Activated CD8-positive, alpha-beta T cell treated with anti-CD3 and anti-CD28 coated beads for 36 hours (primary cell): ENCODE measurements around the gene PRG3. TPM values are rescaled to one million over a fixed set of nuclear protein-coding genes. Genes with fewer than 3 reads are reported as not detected.

Source experiments
- ATAC-seq: fragments of 200-7000 bp; cut with Tn5 transposase; one replicate; pipeline ENCODE4 v1.10.0; 2021; ENCODE audit warnings: mild to moderate bottlenecking, moderate library complexity
- CTCF ChIA-PET: fragments of 350-600 bp; sonication (Branson Sonifier 250); formaldehyde crosslinking; loops from one replicate; lab custom pipeline; 2021; ENCODE audit warnings: antibody characterized with exemption; lab: Charles Lee
- POLR2A ChIA-PET: fragments of 350-600 bp; sonication (Branson Sonifier 250); formaldehyde crosslinking; loops from one replicate; lab custom pipeline; 2021; ENCODE audit warnings: antibody characterized with exemption; lab: Charles Lee
- DNase-seq: peaks from one replicate; pipeline ENCODE4 v3.0.0-alpha.2; 2020
- H3K27ac Mint-ChIP-seq: one replicate; pipeline ENCODE4 v1.8.0; 2021; ENCODE audit warnings: mild to moderate bottlenecking, mixed read lengths
- H3K27me3 Mint-ChIP-seq: one replicate; pipeline ENCODE4 v1.8.0; 2021; ENCODE audit warnings: mixed read lengths
- H3K36me3 Mint-ChIP-seq: one replicate; pipeline ENCODE4 v1.8.0; 2021; ENCODE audit warnings: low read depth, mixed read lengths
- H3K4me1 Mint-ChIP-seq: one replicate; pipeline ENCODE4 v1.8.0; 2021; ENCODE audit warnings: low read depth, mixed read lengths
- H3K4me3 Mint-ChIP-seq: one replicate; pipeline ENCODE4 v1.8.0; 2021; ENCODE audit warnings: mild to moderate bottlenecking, moderate library complexity, mixed read lengths
- H3K9me3 Mint-ChIP-seq: one replicate; pipeline ENCODE4 v1.8.0; 2021; ENCODE audit warnings: mixed read lengths
- CTCF ChIP-seq: fragments of 200-600 bp; IDR thresholded peaks from one replicate; pipeline ENCODE4 v1.8.0; 2022; ENCODE audit warnings: antibody characterized with exemption, mild to moderate bottlenecking
- intact Hi-C: fragments of 100-400 bp; cut with micrococcal nuclease; formaldehyde crosslinking; loops from one replicate; pipeline ENCODE4 v1.10.0; 2022
- total RNA-seq, 2 experiments: library from RNA; stranded (reverse); gene quantifications; one replicate each; pipeline ENCODE4 v1.2.3, GENCODE V29; 2021

PRG3 gene
- total RNA-seq, 2 experiments from 2014 or later = not detected

DNA sequence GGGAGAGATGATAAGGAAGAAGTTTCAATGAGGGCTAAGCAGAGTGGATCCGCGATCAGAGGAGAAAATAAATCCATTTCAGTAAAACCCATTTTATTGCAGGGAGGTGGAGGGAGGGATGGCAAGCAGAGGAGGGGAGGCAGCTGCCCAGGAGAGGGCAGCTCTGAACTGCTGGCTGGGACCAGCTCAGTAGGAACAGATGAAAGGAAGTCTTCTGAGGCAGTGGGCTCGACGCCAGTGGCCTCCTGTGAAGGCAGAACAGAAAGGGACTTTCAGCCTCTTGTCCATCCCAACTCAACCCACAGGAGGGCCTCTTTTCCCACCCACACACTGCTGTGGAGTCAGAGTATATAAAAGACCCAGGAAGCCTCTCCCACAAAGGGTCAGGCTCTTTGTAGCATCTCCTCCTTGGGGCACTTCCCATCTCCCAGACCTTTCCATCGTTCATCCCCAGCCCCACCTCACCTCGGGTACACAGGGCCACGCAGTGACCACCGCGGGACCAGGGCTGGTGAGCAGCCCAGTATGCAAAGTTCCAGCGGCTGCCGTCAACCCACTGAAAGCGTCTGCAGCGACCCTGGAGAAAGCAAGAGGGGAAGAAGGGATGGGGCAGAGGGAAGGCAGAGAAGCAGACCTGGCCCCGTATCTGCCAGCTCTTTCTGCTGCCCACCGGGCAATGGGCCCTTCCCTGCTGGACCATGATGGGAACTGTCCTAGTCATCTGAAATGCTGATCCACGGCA is 6.5 kb upstream of the PRG3 start:
- Mint-ChIP-seq H3K4me3 (no peak overlapping the region), H3K36me3 (no peaks in the 10 kb centered on the region), H3K27ac (no peak overlapping the region), H3K27me3 (no peaks in the 10 kb centered on the region), H3K9me3 (no peaks in the 10 kb centered on the region), H3K4me1 (no peaks in the 10 kb centered on the region)
- CTCF ChIA-PET = interaction anchor here (1.0 to 1.1 kb wide), 3 partner anchors 15 to 139 kb away, joined by 3 read pairs; no protein-coding TSS in a partner anchor
- no peak for TF ChIP-seq CTCF
- ATAC-seq (no peak), DNase-seq (no peak)
- POLR2A ChIA-PET = interaction anchor here (0.6 to 4.5 kb wide), 2 partner anchors 13 to 493 kb away, joined by 3 to 30 read pairs; no protein-coding TSS in a partner anchor
- intact Hi-C loops = no loop called here

- Mint-ChIP-seq H3K27ac (no peak overlapping the region), H3K4me1 (no peaks in the 10 kb centered on the region), H3K4me3 (no peak overlapping the region), H3K27me3 (no peaks in the 10 kb centered on the region), H3K36me3 (no peaks in the 10 kb centered on the region), H3K9me3 (no peaks in the 10 kb centered on the region)
- ATAC-seq = no peak
- DNase-seq = no peak
- ChIA-PET CTCF (no interaction called here), POLR2A (interaction anchor here (0.6 kb wide), 1 partner anchor 29 kb away, joined by 3 read pairs; no protein-coding TSS in a partner anchor)
- TF ChIP-seq CTCF = no peak
- intact Hi-C loops = no loop called here
These were observed 5.4 kb upstream of the PRG3 start for GRCh38 chr11:57386178-57386940.

DNA sequence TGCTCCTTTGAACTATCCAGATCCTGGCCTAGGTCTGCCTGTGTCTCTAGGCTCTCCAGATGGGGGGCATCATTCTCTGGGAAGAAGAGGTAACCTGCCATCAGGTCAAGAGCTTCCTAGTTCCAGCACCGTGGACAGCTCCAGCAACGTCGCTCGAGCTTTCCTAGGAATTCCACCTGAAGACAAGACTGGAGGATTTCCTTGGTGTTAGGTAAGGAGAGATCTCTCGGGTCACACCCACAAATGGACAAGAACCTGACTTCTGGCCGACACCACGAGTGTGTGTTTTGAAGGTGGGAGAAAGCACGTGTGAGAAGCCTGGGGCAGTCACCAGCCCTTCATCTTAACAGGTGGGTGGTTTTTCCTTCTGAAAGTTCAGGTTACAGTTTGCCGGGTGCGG is 1.2 kb downstream of the PRG3 start:
- ATAC-seq = no peak
- Mint-ChIP-seq H3K4me1 (no peaks in the 10 kb centered on the region), H3K36me3 (no peaks in the 10 kb centered on the region), H3K9me3 (no peaks in the 10 kb centered on the region), H3K27ac (no peak overlapping the region), H3K4me3 (no peak overlapping the region), H3K27me3 (peaks cover 18% of the 10 kb centered on the region)
- ChIA-PET CTCF (interaction anchor here (1.3 to 1.7 kb wide), 4 partner anchors 9 to 79 kb away, joined by 4 to 5 read pairs (median 4); no protein-coding TSS in a partner anchor), POLR2A (interaction anchor here (1.0 to 1.6 kb wide), 3 partner anchors 10 to 21 kb away, joined by 3 to 6 read pairs (median 3); no protein-coding TSS in a partner anchor)
- no peak for TF ChIP-seq CTCF
- DNase-seq = no peak
- intact Hi-C loops = no loop called here

DNA sequence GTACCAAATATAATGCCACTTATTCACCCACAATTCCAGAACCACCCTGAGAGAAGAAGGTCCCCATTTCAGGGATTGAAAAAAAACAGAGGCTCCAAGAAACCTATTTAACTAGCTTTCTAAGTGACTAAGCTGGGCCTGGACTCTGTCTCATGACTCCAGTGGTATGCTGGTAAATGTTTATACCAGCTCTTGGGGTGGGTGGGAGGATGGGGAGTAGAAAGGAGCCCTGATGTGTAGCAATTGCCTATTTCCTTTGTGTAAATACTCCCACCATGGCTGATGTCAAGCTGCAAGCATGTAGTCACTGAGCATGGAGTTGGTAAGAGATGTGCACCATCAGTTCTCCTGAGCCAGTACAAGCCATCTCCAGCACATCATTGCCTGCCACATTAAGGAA is 2.8 kb downstream of the PRG3 start:
- intact Hi-C loops = no loop called here
- CTCF ChIA-PET = interaction anchor here (1.7 kb wide), 1 partner anchor 14 kb away, joined by 5 read pairs; no protein-coding TSS in a partner anchor
- no peaks in the 10 kb centered on the region for H3K4me1 Mint-ChIP-seq
- no peaks in the 10 kb centered on the region for H3K9me3 Mint-ChIP-seq
- H3K4me3 Mint-ChIP-seq = no peak overlapping the region
- TF ChIP-seq CTCF = no peak
- no peak overlapping the region for H3K27ac Mint-ChIP-seq
- no peaks in the 10 kb centered on the region for H3K36me3 Mint-ChIP-seq
- ATAC-seq (no peak), DNase-seq (no peak)
- peaks cover 18% of the 10 kb centered on the region for H3K27me3 Mint-ChIP-seq
- POLR2A ChIA-PET = no interaction called here
